Measurements from ENCODE around the gene ANGEL1. TPM values are rescaled to one million over a fixed set of nuclear protein-coding genes. Genes with fewer than 3 reads are reported as not detected.

The ANGEL1 gene
- total and polyA plus RNA-seq, 2 of the 8 experiments (the other 6 are each of a cell fraction or from before 2014, with no cell fraction given): 26.8 to 27.2 TPM

DNA sequence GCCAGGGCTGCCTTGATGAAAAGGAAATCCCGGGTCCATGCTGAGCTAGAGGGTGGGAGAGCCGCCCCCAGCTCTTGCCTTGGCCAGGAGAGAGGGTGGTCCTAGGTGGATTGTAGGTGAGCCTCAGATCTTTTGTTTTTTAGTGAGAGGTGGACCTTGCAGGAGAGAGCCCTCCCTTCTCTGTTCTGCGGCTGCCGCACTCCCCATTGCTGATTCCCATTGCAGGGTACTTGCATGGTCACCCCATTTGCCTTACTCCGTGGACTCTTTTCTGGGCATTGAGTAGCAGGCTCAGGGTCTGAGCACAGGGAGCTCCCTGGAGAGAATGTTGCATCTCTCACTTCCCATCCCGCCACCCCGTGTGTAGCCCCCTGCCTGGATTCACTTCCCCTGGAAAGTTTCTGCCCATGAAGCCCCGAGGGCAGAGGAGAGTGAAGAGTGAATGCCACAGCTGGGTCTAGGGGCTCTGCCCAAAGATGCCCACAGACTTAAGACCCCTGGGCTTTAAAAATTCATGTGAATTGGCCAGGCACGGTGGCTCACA lies 41.2 kb downstream of the ANGEL1 start:
- TF ChIP-seq TCF12 (IDR thresholded peaks at IDR 0.05; ENCODE audit: low read depth, low read length) (no peak), CREB1 (IDR thresholded peaks at IDR 0.05) (no peak), FOSL1 (IDR thresholded peaks at IDR 0.05; ENCODE audit: insufficient read depth, low read depth, low read length) (no peak), TBP (IDR thresholded peaks at IDR 0.05; ENCODE audit: low read depth, low read length) (no peak), EZH2 (IDR thresholded peaks at IDR 0.05; ENCODE audit: low read depth, low read length, severe bottlenecking) (no peak), NANOG (IDR thresholded peaks at IDR 0.05; ENCODE audit: insufficient read depth, low read depth, low read length, poor library complexity, severe bottlenecking) (no peak), RNF2 (IDR thresholded peaks at IDR 0.05; ENCODE audit: borderline replicate concordance, low read depth, low read length, missing control alignments, poor library complexity, severe bottlenecking) (no peak), GTF2F1 (IDR thresholded peaks at IDR 0.05; ENCODE audit: borderline replicate concordance, low read depth, low read length) (no peak), RFX5 (IDR thresholded peaks at IDR 0.05; ENCODE audit: borderline replicate concordance, low read depth, low read length) (no peak), NRF1 (IDR thresholded peaks at IDR 0.05; ENCODE audit: low read depth, low read length) (no peak), POLR2A (IDR thresholded peaks at IDR 0.05; ENCODE audit: control extremely low read depth in 1 of 2, low read depth in 2 of 2, low read length in 2 of 2) (no peak), BCL11A (IDR thresholded peaks at IDR 0.05; ENCODE audit: low read depth in 2 of 2, low read length in 2 of 2) (no peak), HDAC6 (IDR thresholded peaks at IDR 0.05; ENCODE audit: low read depth, low read length) (no peak), CBX5 (IDR thresholded peaks at IDR 0.05; ENCODE audit: low read depth, low read length) (no peak)
- Histone ChIP-seq H2AK5ac (ENCODE audit: low read depth, low read length) (no peak overlapping the region), H3K36me3 (ENCODE audit: control insufficient read depth in 2 of 4, insufficient read depth in 4 of 4, low read length in 3 of 4) (no peaks in the 10 kb centered on the region), H4K20me1 (replicated peaks in 1 of 2; ENCODE audit: control insufficient read depth in 1 of 2, insufficient read depth in 2 of 2, low read length in 2 of 2) (no peaks in the 10 kb centered on the region), H3K18ac (ENCODE audit: extremely low read depth, low read length) (no peak overlapping the region), H3K9me3 (ENCODE audit: insufficient read depth in 2 of 2, low read depth in 1 of 2, low read length in 1 of 2) (no peaks in the 10 kb centered on the region; a peak in 1 of 4 replicates), H3K4me3 (ENCODE audit: extremely low read depth in 1 of 4, insufficient read depth in 2 of 4, low read depth in 3 of 4, low read length in 4 of 4) (no peak overlapping the region), H3K23ac (ENCODE audit: insufficient read length) (no peak overlapping the region), H2BK20ac (ENCODE audit: low read length) (no peak overlapping the region), H3K27ac (ENCODE audit: low read depth, low read length) (no peak overlapping the region), H3K14ac (ENCODE audit: insufficient read length) (no peak overlapping the region), H4K8ac (ENCODE audit: extremely low read depth, insufficient read depth, low read length) (no peak overlapping the region), H2BK120ac (replicated peaks; ENCODE audit: low read depth, low read length) (no peak overlapping the region), H3K4me2 (ENCODE audit: insufficient read depth in 1 of 2, low read depth in 2 of 2, low read length in 2 of 2) (no peak overlapping the region), H3K9ac (replicated peaks in 1 of 4; ENCODE audit: extremely low read depth in 1 of 4, low read depth in 3 of 4, low read length in 3 of 4) (no peak overlapping the region), H2AFZ (ENCODE audit: low read length) (no peak overlapping the region), H3K56ac (replicated peaks; ENCODE audit: insufficient read length, low read depth, low read length) (no peak overlapping the region), H2BK12ac (ENCODE audit: low read depth, low read length) (no peak overlapping the region), H3K79me2 (ENCODE audit: control insufficient read depth in 1 of 2, insufficient read depth in 2 of 2, low read length in 2 of 2) (no peaks in the 10 kb centered on the region), H3K27me3 (replicated peaks in 1 of 4; ENCODE audit: control insufficient read depth in 3 of 4, extremely low read depth in 1 of 4, insufficient read depth in 3 of 4, low read length in 3 of 4) (peaks cover 0 to 5% (median 2%) of the 10 kb centered on the region in 4 experiments; a peak in 4 of 7 replicates), H4K5ac (ENCODE audit: insufficient read length, low read depth, low read length) (no peak overlapping the region), H3K23me2 (ENCODE audit: low read depth, low read length) (no peaks in the 10 kb centered on the region; the same call in 1 of the 2 replicates), H3K79me1 (ENCODE audit: low read depth, low read length) (no peaks in the 10 kb centered on the region), H2BK5ac (ENCODE audit: low read depth, low read length) (no peak overlapping the region), H3K4ac (replicated peaks; ENCODE audit: insufficient read length, low read depth, low read length) (no peak overlapping the region), H2BK15ac (ENCODE audit: low read length) (no peak overlapping the region), H4K91ac (replicated peaks; ENCODE audit: insufficient read length, low read length) (no peak overlapping the region), H3K4me1 (replicated peaks in 1 of 4; ENCODE audit: control insufficient read depth in 3 of 4, insufficient read depth in 4 of 4, low read length in 3 of 4) (peaks cover 0 to 26% (median 19%) of the 10 kb centered on the region in 4 experiments; a peak in 5 of 7 replicates)
- peak in 1 of 2 experiments; percentile 37 for DNase-seq (ENCODE audit: low read depth in 1 of 2, low spot score in 2 of 2)
- ChIA-PET CTCF (ENCODE audit: partially characterized antibody) (interaction anchor here (1.3 to 9.2 kb wide), 7 partner anchors 10 to 61 kb away, joined by 3 to 128 read pairs (median 7); no protein-coding TSS in a partner anchor), POLR2A (ENCODE audit: partially characterized antibody) (interaction anchor here (1.5 to 3.3 kb wide), 2 partner anchors 9 to 58 kb away, joined by 4 to 20 read pairs; no protein-coding TSS in a partner anchor)
- 89% methylated on average over 9 of the region's 9 CpGs; no CpG with 5 or more reads in 1 of the 2 experiments for WGBS, 2 experiments (ENCODE audit: extremely low coverage in 1 of 2, insufficient coverage in 1 of 2, insufficient read length in 1 of 2, insufficient replicate concordance in 2 of 2, low coverage in 1 of 2, low lambda C conversion rate in 2 of 2, missing lambda C conversion rate in 1 of 2)
- FAIRE-seq: no peak

All from H1 (cell line).